Brain microvascular endothelial cell (primary cell): ENCODE measurements around the gene POLG2.
A peak's percentile ranks its signal among the peaks of the same experiment; 100 is the strongest.
"Not testable (repeated sequence)": the region's sequence is repeated elsewhere in the genome, so short reads cannot be mapped to it uniquely, and the experiment has no call there.

Experiments used
- DNase-seq: peaks from one replicate; pipeline ENCODE4 v3.0.0-alpha.2; 2020
- H3K27ac ChIP-seq: fragments of 250-450 bp; sonication (Bioruptor Pico); 2 replicates; pipeline ENCODE4 v1.5.1; 2020; ENCODE audit warnings: mild to moderate bottlenecking, moderate library complexity
- H3K27me3 ChIP-seq: fragments of 250-450 bp; sonication (Bioruptor Pico); replicated peaks from 2 replicates; pipeline ENCODE4 v1.5.1; 2020; ENCODE audit warnings: mild to moderate bottlenecking
- H3K36me3 ChIP-seq: fragments of 250-450 bp; sonication (Bioruptor Pico); replicated peaks from 2 replicates; pipeline ENCODE4 v1.5.1; 2020; ENCODE audit warnings: mild to moderate bottlenecking
- H3K4me3 ChIP-seq: 2 replicates; pipeline ENCODE4 v1.5.1; 2011; ENCODE audit warnings: low read depth, mild to moderate bottlenecking, control low read depth, low read length, moderate library complexity
- CTCF ChIP-seq: IDR thresholded peaks from 2 replicates; pipeline ENCODE4 v1.5.1; 2011; ENCODE audit warnings: low read depth, mild to moderate bottlenecking, moderate library complexity, low read length, control low read depth, inconsistent platforms; ENCODE audit errors: missing control alignments
- in situ Hi-C: cut with HindIII; loops from 2 replicates; pipeline ENCODE4 v1.10.0; 2017; ENCODE audit warnings: low sequenced_read_pairs, low pct_ligation_motif_present

The POLG2 gene

DNA sequence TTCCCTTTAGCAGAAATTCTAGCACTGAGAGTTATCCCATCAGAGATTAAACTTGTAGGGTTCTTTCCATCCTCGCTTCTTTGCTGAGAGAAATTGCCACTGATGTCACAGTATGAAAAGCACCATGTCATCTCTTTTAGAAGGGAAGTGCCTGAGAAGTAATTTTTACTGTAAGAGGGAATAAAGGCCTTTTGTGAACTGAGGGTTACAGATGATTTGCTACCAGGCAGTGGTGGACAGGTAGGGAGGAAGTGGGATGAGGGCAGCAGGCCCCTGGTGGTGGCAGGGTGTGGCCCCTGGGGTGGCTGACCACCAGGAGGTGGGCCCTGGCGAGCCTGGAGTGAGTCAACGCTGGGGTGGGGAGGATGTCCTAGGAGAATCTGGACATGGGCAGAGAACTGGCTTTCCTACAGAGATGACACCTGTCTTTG, 54.3 kb downstream of the POLG2 start:
- Histone ChIP-seq H3K36me3 (no peaks in the 10 kb centered on the region), H3K27ac (no peak overlapping the region), H3K4me3 (no peak overlapping the region), H3K27me3 (no peaks in the 10 kb centered on the region)
- no peak for TF ChIP-seq CTCF
- no peak for DNase-seq
- in situ Hi-C loops, result no loop called here

DNA sequence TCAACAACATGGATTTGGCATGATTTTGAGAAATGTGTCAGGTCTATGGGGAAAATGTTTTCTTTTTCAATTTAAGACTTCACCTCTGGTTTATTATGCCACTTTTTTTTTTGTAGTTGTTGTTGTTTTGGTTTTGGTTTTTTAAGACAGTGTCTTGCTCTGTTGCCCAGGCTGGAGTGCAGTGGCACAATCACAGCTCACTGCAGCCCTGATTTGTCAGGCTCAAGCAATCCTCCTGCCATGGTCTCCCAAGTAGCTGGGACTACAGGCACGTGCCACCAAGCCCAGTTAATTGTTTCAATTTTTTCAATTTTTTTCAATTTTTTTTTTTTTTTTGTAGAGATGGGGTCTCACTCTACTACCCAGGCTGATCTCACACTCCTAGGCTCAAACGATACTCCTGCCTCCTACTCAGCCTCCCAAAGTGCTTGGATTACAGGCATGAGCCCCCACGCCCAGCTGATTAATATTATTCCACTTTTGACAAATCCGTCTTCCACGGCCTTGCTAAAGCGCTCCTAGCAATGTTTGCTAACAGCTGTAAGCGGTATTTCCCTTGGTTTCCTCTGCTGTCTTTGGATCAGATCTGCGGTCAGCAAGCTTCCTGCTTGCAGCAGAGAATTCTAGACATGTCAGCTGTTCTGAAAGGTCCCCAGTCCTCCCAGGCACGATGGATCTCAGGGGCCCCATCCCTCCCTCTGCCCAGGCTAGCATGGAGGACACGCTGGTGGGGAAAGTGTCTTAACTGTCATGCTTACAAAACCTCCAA, 54.9 kb downstream of the POLG2 start:
- H3K27me3 ChIP-seq, result no peaks in the 10 kb centered on the region
- no peak for TF ChIP-seq CTCF
- in situ Hi-C loops, result no loop called here
- H3K36me3 ChIP-seq, result no peaks in the 10 kb centered on the region
- DNase-seq, result peak; percentile 71
- no peak overlapping the region for H3K4me3 ChIP-seq
- peak overlapping the region; percentile 5 for H3K27ac ChIP-seq

- H3K36me3 ChIP-seq, result no peaks in the 10 kb centered on the region
- no peak overlapping the region for H3K27ac ChIP-seq
- no peak overlapping the region for H3K4me3 ChIP-seq
- TF ChIP-seq CTCF, result no peak
- H3K27me3 ChIP-seq, result no peaks in the 10 kb centered on the region
- no peak for DNase-seq
- in situ Hi-C loops, result no loop called here
Observed at GRCh38 chr17:64439956-64440355, 56.9 kb downstream of the POLG2 start.

DNA sequence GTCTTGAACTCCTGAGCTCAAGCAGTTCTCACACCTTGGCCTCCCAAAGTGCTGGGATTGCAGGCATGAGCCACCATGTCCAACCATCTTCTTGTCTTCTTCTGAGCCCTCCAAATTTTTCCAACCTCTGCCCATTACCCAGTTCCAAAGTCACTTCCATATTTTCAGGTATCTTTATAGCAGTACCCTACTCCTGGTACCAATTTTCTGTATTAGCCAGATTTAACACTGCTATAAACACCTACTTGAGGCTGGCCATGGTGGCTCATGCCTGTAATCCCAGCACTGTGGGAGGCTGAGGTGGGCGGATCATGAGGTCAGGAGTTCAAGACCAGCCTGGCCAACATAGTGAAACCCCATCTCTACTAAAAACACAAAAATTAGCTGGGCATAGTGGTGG, 57.3 kb downstream of the POLG2 start:
- in situ Hi-C loops, DNase-seq, H3K36me3 ChIP-seq, H3K27me3 ChIP-seq, H3K27ac ChIP-seq, H3K4me3 ChIP-seq: not testable (repeated sequence)

DNA sequence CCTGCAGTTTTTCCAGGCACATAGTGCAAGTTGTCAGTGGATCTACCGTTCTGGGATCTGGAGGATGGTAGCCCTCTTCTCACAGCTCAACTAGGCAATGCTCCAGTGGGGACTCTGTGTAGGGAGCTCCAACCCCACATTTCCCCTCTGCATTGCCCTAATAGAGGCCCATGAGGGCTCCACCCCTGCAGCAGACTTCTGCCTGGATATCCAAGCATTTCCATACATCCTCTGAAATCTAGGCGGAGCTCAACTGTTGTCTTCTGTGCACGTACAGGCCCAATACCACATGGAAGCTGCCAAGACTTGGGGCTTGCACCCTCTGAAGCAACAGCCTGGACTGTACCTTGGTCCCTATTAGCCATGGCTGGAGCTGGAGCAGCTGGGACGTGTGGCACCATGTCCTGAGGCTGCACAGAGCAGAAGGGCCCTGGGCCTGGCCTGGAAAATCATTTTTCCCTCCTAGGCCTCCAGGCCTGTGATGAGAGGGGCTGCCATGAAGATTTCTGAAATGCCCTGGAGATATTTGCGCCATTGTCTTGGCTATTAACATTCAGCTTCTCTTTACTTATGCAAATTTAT, 58.8 kb downstream of the POLG2 start:
- in situ Hi-C loops, result no loop called here
- Histone ChIP-seq H3K4me3 (no peak overlapping the region), H3K36me3 (no peaks in the 10 kb centered on the region), H3K27ac (no peak overlapping the region), H3K27me3 (no peaks in the 10 kb centered on the region)
- TF ChIP-seq CTCF, result no peak
- no peak for DNase-seq

DNA sequence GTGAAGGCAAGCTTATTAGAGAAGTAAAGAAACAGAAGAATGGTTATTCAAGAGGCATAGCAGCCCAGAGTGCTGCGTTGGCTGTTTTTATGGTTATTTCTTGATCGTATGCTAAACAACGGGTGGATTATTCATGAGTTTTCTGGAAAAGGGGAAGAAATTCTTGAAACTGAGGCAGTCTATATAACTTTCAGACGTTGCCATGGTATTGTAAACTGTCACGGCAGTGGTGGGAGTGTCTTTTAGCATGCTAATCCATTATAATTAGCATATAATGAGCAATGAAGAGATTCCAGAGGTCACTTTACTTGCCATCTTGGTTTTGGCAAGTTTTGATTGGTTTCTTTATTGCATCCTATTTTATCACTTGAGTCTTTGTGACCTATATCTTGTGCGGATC, 65.3 kb downstream of the POLG2 start:
- H3K36me3 ChIP-seq, result no peaks in the 10 kb centered on the region
- H3K27ac ChIP-seq, result no peak overlapping the region
- in situ Hi-C loops, result no loop called here
- no peak overlapping the region for H3K4me3 ChIP-seq
- no peak for TF ChIP-seq CTCF
- H3K27me3 ChIP-seq, result no peaks in the 10 kb centered on the region
- no peak for DNase-seq

DNA sequence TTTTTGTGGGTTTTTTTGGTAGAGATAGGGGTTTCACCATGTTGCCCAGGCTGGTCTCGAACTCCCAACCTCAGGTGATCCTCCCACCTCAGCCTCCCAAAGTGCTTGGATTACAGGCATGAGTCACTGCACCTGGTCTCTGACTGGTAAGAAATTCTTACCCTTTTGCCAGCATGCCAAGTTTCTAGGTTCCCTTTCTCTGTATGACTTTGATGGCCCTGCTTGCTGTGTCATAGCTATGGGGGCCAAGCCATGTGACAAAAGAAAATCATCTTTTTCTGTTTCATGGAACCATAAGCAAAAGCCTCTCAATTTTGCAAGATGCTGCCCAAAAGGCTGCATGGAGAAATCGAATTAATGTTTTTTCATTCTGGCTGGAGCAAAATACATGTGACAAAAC, 66.8 kb downstream of the POLG2 start:
- in situ Hi-C loops, DNase-seq, H3K36me3 ChIP-seq, H3K27me3 ChIP-seq, H3K27ac ChIP-seq, H3K4me3 ChIP-seq: not testable (repeated sequence)
